SK-N-MC (cell line): ENCODE data around the gene KRTAP2-3.
A peak's percentile ranks its signal among the peaks of the same experiment; 100 is the strongest.

ENCODE experiments used
- EZH2 ChIP-seq: fragments of 200-600 bp; sonication (generic); IDR thresholded peaks from one replicate; pipeline ENCODE4 v1.6.1; 2017; ENCODE audit warnings: antibody characterized with exemption
- FOXP2 ChIP-seq: optimal IDR thresholded peaks from 2 replicates; pipeline ENCODE3; 2011; ENCODE audit warnings: mild to moderate bottlenecking, moderate library complexity; ENCODE audit not compliant: insufficient read depth; ENCODE audit errors: extremely low read length, control extremely low read depth
- POLR2AphosphoS5 ChIP-seq: IDR thresholded peaks from 2 replicates; pipeline ENCODE4 v1.6.1; 2012; ENCODE audit warnings: mild to moderate bottlenecking, low read depth, low read length, borderline replicate concordance

GRCh38 chr17:41067281-41067680 lies 7.4 kb upstream of the KRTAP2-3 start:
- TF ChIP-seq POLR2AphosphoS5 (no peak), EZH2 (no peak), FOXP2 (peak; percentile 29)
